Measurements from ENCODE around the gene DUSP12.
A peak's percentile ranks its signal among the peaks of the same experiment; 100 is the strongest.
"Not testable (repeated sequence)": the region's sequence is repeated elsewhere in the genome, so short reads cannot be mapped to it uniquely, and the experiment has no call there.

Gene DUSP12

GRCh38 chr1:161727256-161727924, 22.2 kb upstream of the DUSP12 start:
- DNase-seq (ENCODE audit: low spot score), result peak; percentile 58

GRCh38 chr1:161728376-161729226, 21.0 kb upstream of the DUSP12 start:
- DNase-seq (ENCODE audit: low spot score), result no peak

- peak; percentile 59 for DNase-seq (ENCODE audit: low spot score)
Measured at GRCh38 chr1:161730050-161730564, 19.5 kb upstream of the DUSP12 start.

- DNase-seq (ENCODE audit: low spot score), result no peak
Measured at GRCh38 chr1:161731241-161731640, 18.3 kb upstream of the DUSP12 start.

- no peak for DNase-seq (ENCODE audit: low spot score)
Measured at GRCh38 chr1:161731981-161732718, 17.4 kb upstream of the DUSP12 start.

GRCh38 chr1:161733526-161733925, 16.1 kb upstream of the DUSP12 start:
- DNase-seq (ENCODE audit: low spot score), result no peak

GRCh38 chr1:161735837-161736236, 13.7 kb upstream of the DUSP12 start:
- DNase-seq (ENCODE audit: low spot score), result no peak

- peak; percentile 26 for DNase-seq (ENCODE audit: low spot score)
Measured at GRCh38 chr1:161736335-161736969, 13.1 kb upstream of the DUSP12 start.

- no peak for DNase-seq (ENCODE audit: low spot score)
Measured at GRCh38 chr1:161737625-161738024, 12.0 kb upstream of the DUSP12 start.

- DNase-seq (ENCODE audit: low spot score), result peak; percentile 66
Measured at GRCh38 chr1:161738627-161739287, 10.8 kb upstream of the DUSP12 start.

GRCh38 chr1:161739865-161740566, 9.6 kb upstream of the DUSP12 start:
- no peak for DNase-seq (ENCODE audit: low spot score)

GRCh38 chr1:161740921-161741320, 8.7 kb upstream of the DUSP12 start:
- DNase-seq (ENCODE audit: low spot score), result no peak

- DNase-seq (ENCODE audit: low spot score), result no peak
Measured at GRCh38 chr1:161743231-161743630, 6.4 kb upstream of the DUSP12 start.

- no peak for DNase-seq (ENCODE audit: low spot score)
Measured at GRCh38 chr1:161747801-161748200, 1.8 kb upstream of the DUSP12 start.

- DNase-seq (ENCODE audit: low spot score), result peak; percentile 65
Measured at GRCh38 chr1:161763522-161764098, 14.0 kb downstream of the DUSP12 start.

GRCh38 chr1:161766102-161766981, 16.8 kb downstream of the DUSP12 start, which contains the start of gene ATF6:
Gene ATF6 (plus strand): TSS chr1:161766320. CDS start chr1:161766361, 41 bp downstream.
- DNase-seq (ENCODE audit: low spot score), result peak; percentile 87

GRCh38 chr1:161768461-161768860, 18.9 kb downstream of the DUSP12 start:
- DNase-seq (ENCODE audit: low spot score), result no peak

- DNase-seq (ENCODE audit: low spot score), result no peak
Measured at GRCh38 chr1:161768986-161769672, 19.5 kb downstream of the DUSP12 start.

GRCh38 chr1:161769673-161770045, 20.1 kb downstream of the DUSP12 start:
- DNase-seq (ENCODE audit: low spot score), result not testable (repeated sequence)

Measured in CD4-positive, alpha-beta T cell treated with Interleukin-15 for 4 hours (primary cell).